GM12878 (cell line): ENCODE results near the gene ATP1B2.

ENCODE experiments used
- CTCF ChIP-seq, 3 experiments: IDR thresholded peaks in 2 of 3; conservative IDR thresholded peaks in 1 of 3; 2 replicates each; pipeline ENCODE4 v1.5.1; 2011; ENCODE audit warnings: low read depth in 3 of 3, low read length in 3 of 3, mild to moderate bottlenecking in 3 of 3, control low read depth in 2 of 3, moderate library complexity in 2 of 3, inconsistent platforms in 1 of 3, mixed read lengths in 1 of 3; ENCODE audit not compliant: control insufficient read depth in 2 of 3, insufficient read depth in 1 of 3; ENCODE audit errors: extremely low read depth in 1 of 3
- EZH2 ChIP-seq: IDR thresholded peaks from 2 replicates; pipeline ENCODE4 v1.6.1; 2012; ENCODE audit warnings: low read depth, mild to moderate bottlenecking, control low read depth, inconsistent platforms, low read length, borderline replicate concordance; ENCODE audit not compliant: control insufficient read depth
- FOXK2 ChIP-seq: fragments of 450-650 bp; IDR thresholded peaks from 2 replicates; pipeline ENCODE4 v1.6.1; 2017; ENCODE audit warnings: mild to moderate bottlenecking, moderate library complexity
- JUND ChIP-seq: IDR thresholded peaks from 2 replicates; pipeline ENCODE4 v1.6.1; 2012; ENCODE audit warnings: low read depth, mild to moderate bottlenecking, low read length, improper control_type of control experiment, moderate library complexity
- KDM1A ChIP-seq: fragments of 200-600 bp; sonication (generic); IDR thresholded peaks from 2 replicates; pipeline ENCODE4 v1.6.1; 2016; ENCODE audit warnings: borderline replicate concordance
- POLR2AphosphoS2 ChIP-seq: IDR thresholded peaks from 2 replicates; pipeline ENCODE4 v1.6.1; 2011; ENCODE audit warnings: low read depth, mild to moderate bottlenecking, low read length, improper control_type of control experiment, moderate library complexity
- REST ChIP-seq: IDR thresholded peaks from 2 replicates; pipeline ENCODE4 v1.6.1; 2012; ENCODE audit warnings: mild to moderate bottlenecking, low read depth, low read length
- SMAD5 ChIP-seq: IDR thresholded peaks from 2 replicates; pipeline ENCODE4 v1.6.1; 2016; ENCODE audit warnings: antibody characterized with exemption, low read depth
- TARDBP ChIP-seq: IDR thresholded peaks from 2 replicates; pipeline ENCODE4 v1.6.1; 2016; ENCODE audit warnings: borderline replicate concordance
- TCF12 ChIP-seq: IDR thresholded peaks from 2 replicates; pipeline ENCODE4 v1.6.1; 2011; ENCODE audit warnings: low read depth, mild to moderate bottlenecking, low read length

GRCh38 chr17:7606280-7606679, 44.4 kb upstream of the ATP1B2 start:
- no peak for TF ChIP-seq POLR2AphosphoS2
- TF ChIP-seq REST, result no peak
- no peak for TF ChIP-seq TCF12
- no peak for TF ChIP-seq TARDBP
- TF ChIP-seq KDM1A, result no peak
- TF ChIP-seq CTCF (IDR thresholded peaks at IDR 0.05 in 2 of 3, conservative IDR thresholded peaks at IDR 0.05 in 1 of 3; ENCODE audit: control insufficient read depth in 2 of 3, extremely low read depth in 1 of 3, insufficient read depth in 1 of 3, low read depth in 3 of 3, low read length in 3 of 3), result no peak
- TF ChIP-seq FOXK2, result no peak
- TF ChIP-seq SMAD5, result no peak
- no peak for TF ChIP-seq EZH2
- no peak for TF ChIP-seq JUND
